ENCODE measurements around the gene CNKSR1.

DNA sequence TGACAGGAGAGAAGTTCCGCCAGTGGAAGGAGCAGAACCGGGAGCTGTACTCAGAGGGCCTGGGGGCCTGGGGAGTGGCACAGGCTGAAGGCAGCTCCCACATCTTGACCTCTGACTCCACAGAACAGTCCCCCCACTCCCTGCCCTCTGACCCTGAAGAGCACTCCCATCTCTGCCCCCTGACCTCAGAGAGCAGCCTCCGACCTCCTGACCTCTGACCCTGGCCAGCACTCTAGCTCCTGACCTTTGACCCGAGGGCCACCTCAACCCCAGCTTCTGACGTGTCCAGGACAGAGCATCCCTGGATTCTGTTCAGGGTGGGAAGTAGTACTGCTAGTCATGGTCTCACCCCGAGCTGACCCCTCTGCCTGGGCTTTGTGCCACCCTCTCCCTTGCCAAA is 12.0 kb downstream of the CNKSR1 start:
- no peak for TF ChIP-seq MAZ (IDR thresholded peaks at IDR 0.05; ENCODE audit: borderline replicate concordance, low read depth, low read length)
- TF ChIP-seq, protein P1, sequence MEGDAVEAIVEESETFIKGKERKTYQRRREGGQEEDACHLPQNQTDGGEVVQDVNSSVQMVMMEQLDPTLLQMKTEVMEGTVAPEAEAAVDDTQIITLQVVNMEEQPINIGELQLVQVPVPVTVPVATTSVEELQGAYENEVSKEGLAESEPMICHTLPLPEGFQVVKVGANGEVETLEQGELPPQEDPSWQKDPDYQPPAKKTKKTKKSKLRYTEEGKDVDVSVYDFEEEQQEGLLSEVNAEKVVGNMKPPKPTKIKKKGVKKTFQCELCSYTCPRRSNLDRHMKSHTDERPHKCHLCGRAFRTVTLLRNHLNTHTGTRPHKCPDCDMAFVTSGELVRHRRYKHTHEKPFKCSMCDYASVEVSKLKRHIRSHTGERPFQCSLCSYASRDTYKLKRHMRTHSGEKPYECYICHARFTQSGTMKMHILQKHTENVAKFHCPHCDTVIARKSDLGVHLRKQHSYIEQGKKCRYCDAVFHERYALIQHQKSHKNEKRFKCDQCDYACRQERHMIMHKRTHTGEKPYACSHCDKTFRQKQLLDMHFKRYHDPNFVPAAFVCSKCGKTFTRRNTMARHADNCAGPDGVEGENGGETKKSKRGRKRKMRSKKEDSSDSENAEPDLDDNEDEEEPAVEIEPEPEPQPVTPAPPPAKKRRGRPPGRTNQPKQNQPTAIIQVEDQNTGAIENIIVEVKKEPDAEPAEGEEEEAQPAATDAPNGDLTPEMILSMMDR (conservative IDR thresholded peaks at IDR 0.05; ENCODE audit: low read depth, low read length) = no peak
- no peak for TF ChIP-seq BHLHE40 (IDR thresholded peaks at IDR 0.05; ENCODE audit: low read depth, low read length)
- no peak for TF ChIP-seq CEBPB (IDR thresholded peaks at IDR 0.05; ENCODE audit: low read depth, low read length)
- TF ChIP-seq, protein P2, sequence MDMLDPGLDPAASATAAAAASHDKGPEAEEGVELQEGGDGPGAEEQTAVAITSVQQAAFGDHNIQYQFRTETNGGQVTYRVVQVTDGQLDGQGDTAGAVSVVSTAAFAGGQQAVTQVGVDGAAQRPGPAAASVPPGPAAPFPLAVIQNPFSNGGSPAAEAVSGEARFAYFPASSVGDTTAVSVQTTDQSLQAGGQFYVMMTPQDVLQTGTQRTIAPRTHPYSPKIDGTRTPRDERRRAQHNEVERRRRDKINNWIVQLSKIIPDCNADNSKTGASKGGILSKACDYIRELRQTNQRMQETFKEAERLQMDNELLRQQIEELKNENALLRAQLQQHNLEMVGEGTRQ (IDR thresholded peaks at IDR 0.05; ENCODE audit: low read depth, low read length) = no peak
- TF ChIP-seq RAD21 (IDR thresholded peaks at IDR 0.05; ENCODE audit: low read length) = no peak
- no peak for TF ChIP-seq FOS (IDR thresholded peaks at IDR 0.05; ENCODE audit: low read depth, low read length)
- TF ChIP-seq POLR2A (IDR thresholded peaks at IDR 0.05; ENCODE audit: low read depth, low read length) = no peak
- no peak for TF ChIP-seq MAFK (IDR thresholded peaks at IDR 0.05; ENCODE audit: low read depth, low read length)
- TF ChIP-seq RFX5 (IDR thresholded peaks at IDR 0.05; ENCODE audit: low read depth, low read length) = no peak
- TF ChIP-seq SMC3 (IDR thresholded peaks at IDR 0.05; ENCODE audit: low read depth, low read length) = no peak
- TF ChIP-seq NFE2L2 (IDR thresholded peaks at IDR 0.05; ENCODE audit: low read depth, low read length) = no peak
- TF ChIP-seq CHD1 (IDR thresholded peaks at IDR 0.05; ENCODE audit: low read depth, low read length) = no peak

All from IMR-90 (cell line).